SH-SY5Y (cell line): ENCODE measurements around the gene RNGTT.

ENCODE experiments used
- GATA2 ChIP-seq: IDR thresholded peaks from 2 replicates; pipeline ENCODE4 v1.6.1; 2011; ENCODE audit warnings: mild to moderate bottlenecking, low read depth, low read length
- GATA3 ChIP-seq: IDR thresholded peaks from 2 replicates; pipeline ENCODE4 v1.6.1; 2011; ENCODE audit warnings: low read depth, mild to moderate bottlenecking, low read length, moderate library complexity

RNGTT gene

GRCh38 chr6:88867841-88868731 lies 95.3 kb downstream of the RNGTT start:
- TF ChIP-seq GATA3 (no peak), GATA2 (no peak)

- TF ChIP-seq GATA3 (no peak), GATA2 (no peak)
Observed at GRCh38 chr6:88866856-88867255, 96.6 kb downstream of the RNGTT start.

DNA sequence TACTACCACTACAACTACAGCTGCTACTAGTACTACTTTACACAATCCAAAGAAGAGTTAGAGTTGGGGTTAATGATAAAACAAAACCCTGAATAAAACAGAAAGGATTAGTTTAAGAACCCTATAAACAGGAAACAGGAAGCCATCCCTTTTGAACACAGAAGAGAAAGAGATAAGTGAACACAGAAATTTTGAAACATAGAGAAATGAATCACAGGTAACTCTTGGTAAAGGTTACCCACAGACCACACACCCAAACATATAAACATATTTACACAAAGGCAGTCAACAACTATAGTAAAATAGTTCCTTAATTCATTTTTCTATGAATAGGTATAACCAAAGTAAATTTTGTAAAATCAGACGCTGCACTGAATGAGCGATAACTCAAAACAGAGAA lies 98.1 kb downstream of the RNGTT start:
- no peak for TF ChIP-seq GATA3
- no peak for TF ChIP-seq GATA2

DNA sequence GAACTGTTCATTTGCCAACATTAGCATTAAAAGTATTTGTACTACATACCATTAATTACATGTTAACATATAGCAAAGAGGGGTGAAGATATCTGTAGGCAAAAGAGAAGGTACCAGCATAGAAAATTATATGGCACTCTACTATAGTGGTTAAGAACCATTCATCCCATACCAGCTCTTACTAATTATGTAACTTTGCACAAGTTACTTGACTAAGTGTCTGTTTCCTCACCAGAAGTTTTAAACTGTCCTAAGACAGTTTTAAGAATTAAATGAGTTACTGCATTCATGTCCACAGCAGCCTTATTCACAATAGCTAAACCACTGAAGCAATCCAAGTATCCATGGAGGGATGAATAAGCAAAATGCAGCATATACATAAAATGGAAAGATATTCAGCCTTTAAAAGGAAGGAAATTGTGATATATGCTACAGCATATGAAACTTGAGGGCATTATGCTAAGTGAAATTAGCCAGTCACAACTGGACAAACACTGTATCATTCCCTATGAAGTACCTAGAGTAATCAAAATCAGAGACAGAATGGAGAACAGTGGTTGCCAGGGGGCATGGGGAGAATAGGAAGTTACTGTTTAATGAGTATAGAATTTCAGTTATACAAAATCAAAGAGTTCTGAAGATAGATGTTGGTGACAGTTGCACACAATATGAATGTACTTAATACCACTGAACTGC lies 98.9 kb downstream of the RNGTT start:
- no peak for TF ChIP-seq GATA2
- TF ChIP-seq GATA3: no peak

DNA sequence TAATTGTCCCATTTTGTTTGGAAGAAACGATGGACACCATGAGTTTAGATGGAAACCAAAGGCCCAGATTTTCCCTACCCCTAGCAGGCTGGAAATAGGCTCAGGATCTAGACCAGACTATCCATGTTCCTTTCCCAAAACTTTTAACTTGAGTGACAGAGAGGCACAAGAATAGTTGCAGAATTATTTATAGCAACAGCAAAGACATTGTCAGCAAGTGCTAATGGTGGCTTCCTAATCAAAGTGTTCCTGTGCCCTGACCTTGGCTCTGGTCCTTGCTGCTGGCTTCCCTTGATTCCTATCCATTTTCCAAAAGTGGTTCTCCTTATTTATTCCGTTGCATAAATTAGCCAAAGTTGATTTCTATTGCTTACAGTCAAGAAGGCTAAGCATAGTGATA lies 103.1 kb downstream of the RNGTT start:
- no peak for TF ChIP-seq GATA3
- TF ChIP-seq GATA2: no peak

GRCh38 chr6:88858455-88858854 lies 105.0 kb downstream of the RNGTT start:
- TF ChIP-seq GATA2 (no peak), GATA3 (no peak)

DNA sequence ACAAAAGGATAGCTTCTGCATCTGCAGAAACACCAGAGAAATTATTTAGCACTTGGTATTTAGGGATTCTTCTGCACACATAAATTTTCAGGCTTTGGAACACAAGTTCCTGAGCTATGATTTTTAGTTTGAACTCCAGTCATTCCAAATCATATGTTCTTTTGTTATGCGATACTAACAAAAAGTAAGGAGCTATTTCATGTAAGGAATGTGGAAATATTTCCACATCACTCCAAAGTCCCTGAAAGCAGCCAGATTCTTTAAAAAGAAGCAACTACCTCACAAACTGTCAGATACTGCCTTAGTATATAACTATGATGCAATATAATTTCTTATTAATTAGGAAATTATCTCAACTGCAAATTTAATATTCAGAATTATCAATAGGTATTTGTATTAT lies 106.9 kb downstream of the RNGTT start:
- TF ChIP-seq GATA3: no peak
- TF ChIP-seq GATA2: no peak

DNA sequence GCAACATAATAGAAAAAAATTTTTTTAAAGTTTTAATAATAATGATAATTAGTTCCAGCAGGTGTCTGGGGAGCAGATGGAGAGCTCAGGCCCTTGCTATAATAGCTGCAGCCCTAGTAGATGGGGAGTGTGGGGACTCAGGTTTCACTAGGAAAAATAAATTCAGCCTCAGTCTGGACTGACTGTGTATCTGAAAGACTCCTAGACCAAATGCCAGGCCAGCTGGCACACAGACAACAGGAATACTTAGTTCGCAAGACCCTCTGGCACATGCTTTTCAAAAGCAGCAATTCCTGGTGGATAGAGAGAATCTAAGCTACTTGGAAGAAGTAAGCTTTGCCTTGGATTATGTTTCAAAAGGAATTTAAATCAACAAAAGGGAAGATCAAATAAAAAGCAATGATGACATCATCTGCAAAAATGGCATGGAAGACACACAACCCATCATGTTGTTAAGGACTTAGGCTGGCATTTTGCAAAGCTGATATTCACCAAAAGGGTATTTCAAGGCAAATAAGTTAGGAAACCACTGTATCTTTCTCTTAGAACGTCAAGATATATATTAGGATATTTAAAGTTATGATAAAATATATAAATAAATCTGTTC lies 107.8 kb downstream of the RNGTT start:
- TF ChIP-seq GATA3 (no peak), GATA2 (no peak)

GRCh38 chr6:88852775-88853174 lies 110.6 kb downstream of the RNGTT start:
- TF ChIP-seq GATA2: no peak
- TF ChIP-seq GATA3: no peak

DNA sequence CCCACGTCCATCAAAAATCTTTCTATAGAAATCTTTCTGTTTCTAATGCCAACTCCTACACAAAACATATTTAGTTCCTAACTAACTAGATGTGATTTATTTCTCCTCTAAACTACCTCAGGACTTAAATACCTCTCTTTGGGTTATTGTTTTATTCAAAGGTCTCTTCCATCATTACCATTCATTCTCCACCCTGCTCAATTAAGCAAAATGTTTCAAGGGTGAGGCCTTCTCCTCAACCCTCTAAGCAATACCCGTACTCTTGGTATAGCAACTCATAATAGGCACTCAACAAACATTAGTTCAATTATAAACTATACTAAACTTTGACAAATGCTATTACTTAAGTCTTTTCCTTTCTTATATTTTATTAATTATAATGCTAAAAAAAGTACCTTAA lies 111.4 kb downstream of the RNGTT start:
- TF ChIP-seq GATA2: no peak
- TF ChIP-seq GATA3: no peak

GRCh38 chr6:88848870-88849269 lies 114.5 kb downstream of the RNGTT start:
- TF ChIP-seq GATA3: peak; percentile 56; the same call in 1 of the 2 replicates
- TF ChIP-seq GATA2: peak; percentile 44; the same call in 1 of the 2 replicates

GRCh38 chr6:88843040-88843439 lies 120.4 kb downstream of the RNGTT start:
- TF ChIP-seq GATA3 (no peak), GATA2 (no peak)

GRCh38 chr6:88842320-88842719 lies 121.1 kb downstream of the RNGTT start:
- no peak for TF ChIP-seq GATA3

DNA sequence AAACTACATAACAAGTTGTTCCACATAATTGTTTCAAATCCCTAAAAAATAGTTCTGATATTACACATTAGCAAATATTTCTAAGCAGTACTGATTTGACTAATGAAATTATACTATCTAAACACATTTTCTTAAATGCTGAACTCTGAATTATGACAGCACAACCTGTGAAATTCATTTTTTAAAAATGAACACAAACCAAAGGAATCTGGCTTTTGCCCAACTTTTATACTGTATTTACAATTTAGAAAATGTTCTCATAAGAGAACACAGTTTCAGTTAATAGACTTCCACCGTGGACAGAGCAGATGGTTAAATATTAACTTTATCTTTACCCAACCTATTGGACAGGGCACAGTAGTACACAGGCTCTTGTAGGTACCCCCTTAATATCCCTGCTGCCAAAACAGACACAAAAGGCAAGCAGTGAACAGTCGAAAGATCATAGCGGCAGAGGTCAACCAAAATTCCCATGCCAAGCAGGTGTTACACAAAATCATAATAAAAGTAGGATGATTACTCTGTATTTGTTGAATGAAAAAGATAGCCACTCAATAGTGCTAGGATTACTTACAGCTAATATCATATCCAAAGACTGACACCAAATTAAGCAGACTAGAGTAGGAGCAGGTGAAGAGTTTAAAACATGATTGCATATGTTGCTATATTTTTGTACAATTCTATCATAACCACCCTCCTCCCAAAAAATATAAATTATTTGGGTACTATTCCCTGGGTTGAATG lies 122.5 kb downstream of the RNGTT start:
- TF ChIP-seq GATA3: no peak
- TF ChIP-seq GATA2: no peak

- TF ChIP-seq GATA2 (no peak), GATA3 (no peak)
Observed at GRCh38 chr6:88840289-88840688, 123.1 kb downstream of the RNGTT start.
